Bronchus fibroblast of lung (primary cell): ENCODE results near the gene JAM2. TPM values are rescaled to one million over a fixed set of nuclear protein-coding genes. Genes with fewer than 3 reads are reported as not detected.

Experiments
- total RNA-seq: library from RNA; depleted of rRNA; stranded (reverse); fragments of >200 nt; gene quantifications from 2 replicates; pipeline ENCODE4 v1.2.3, GENCODE V29; 2015

Gene JAM2, protein sequence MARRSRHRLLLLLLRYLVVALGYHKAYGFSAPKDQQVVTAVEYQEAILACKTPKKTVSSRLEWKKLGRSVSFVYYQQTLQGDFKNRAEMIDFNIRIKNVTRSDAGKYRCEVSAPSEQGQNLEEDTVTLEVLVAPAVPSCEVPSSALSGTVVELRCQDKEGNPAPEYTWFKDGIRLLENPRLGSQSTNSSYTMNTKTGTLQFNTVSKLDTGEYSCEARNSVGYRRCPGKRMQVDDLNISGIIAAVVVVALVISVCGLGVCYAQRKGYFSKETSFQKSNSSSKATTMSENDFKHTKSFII
- total RNA-seq = 1.2 and 2.0 TPM in 2 replicates

DNA sequence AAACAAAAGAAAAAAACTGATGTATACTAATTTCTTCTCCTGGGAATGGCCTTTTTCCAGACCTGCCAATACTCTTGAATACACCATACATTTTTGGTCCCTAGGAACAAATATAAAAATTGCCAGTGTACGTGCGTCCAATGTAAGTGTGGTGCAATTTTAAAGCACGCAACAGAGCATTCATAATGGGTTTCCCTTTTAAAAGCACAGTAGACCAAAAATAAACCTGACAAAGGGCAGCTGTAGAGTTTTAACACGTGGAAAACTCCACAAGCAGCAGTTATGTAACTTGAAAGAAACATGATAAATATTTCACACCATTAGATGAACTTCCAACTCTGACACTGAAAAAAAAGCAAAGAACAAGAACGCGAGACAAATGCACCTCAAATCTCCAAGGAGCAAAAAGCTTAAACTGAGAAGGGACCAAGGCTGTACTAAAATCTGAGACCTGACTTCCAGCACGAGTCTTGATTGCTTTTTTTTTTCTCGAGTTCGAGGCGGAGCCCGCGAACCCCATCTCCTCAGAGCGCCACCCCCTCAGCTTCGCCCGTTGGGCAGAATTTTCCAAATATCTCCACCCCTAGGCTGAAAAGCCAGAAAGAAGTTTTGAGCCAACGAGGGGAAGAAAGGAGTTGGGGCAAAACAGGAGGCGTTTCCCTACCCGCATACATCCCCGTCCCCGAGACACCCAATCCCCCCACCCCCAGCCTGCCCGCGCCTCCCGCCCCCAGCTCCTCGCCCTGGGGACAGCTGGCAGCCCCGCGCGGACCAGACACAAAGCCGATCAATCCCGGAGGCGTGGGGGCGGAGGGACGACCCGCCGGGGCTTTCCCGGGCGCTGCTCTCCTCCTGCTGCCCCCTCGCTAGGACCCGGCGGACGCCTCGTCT is at the start of gene JAM2:
Gene JAM2 (plus strand): TSS at position 599 of the 891 bp plus-strand sequence. CDS start 564 bp downstream, outside the sequence.

DNA sequence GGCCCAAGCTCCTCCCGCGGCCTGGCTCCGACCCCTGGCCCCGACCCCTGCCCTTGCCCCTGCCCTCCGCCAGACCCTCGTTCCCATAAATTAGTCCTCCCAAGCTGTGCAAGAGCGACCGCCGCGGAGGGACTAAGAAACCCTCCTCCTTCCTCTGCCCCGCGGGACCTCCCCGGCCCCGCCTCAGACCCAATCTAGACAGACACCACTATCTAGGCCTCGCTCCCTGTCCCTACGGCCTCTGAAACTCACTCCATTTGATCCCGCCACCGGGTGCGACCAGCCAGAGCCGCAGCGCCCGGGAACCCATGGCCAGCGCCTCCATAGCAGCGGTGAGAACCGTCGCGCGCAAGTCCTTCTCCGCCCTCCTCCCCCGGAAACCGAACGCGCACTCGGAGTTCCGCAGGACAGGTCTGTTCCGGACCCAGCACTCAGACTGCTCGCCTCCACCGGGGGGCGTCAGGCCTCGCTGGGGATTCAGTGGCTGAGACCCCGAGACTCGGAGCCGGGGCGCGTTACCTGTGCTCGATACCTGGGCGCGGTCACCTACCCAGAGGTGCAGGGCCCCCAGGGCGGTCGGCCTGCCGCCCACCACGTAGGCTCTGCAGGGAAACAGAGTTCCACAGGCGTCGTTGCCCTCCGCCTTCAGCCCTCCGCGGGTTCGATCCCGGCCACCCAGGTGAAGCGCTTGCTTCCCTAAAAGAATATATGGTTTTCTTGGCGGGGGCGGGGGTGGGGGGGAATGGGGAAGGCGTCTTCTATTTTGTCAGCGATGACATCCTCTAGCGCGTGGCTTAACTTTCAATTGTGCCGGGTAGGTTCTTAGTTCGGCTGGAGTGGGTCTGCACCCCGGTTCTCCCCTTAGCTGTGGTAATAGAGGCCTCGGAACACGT is 31.7 kb upstream of the JAM2 start, which contains the start of gene MRPL39:
Gene MRPL39 (minus strand): TSS at position 331 of the 893 bp plus-strand sequence. CDS start 6 bp downstream, at position 325.

GRCh38 chr21:25734904-25735645 is 96.0 kb downstream of the JAM2 start, which contains the start of the genes ATP5PF and GABPA:
Gene ATP5PF (minus strand): TSS chr21:25734904. CDS start chr21:25729794, 5,110 bp downstream.
Gene GABPA (plus strand): TSS chr21:25734972. CDS start chr21:25741599, 6,627 bp downstream.

Other genes with a start within 250 kb of the JAM2 start
- gene MRPL39, start 31.8 kb upstream of the JAM2 start, total RNA-seq = 36.1 and 37.7 TPM in 2 replicates
- gene ATP5PF, start 95.6 kb downstream of the JAM2 start, total RNA-seq = 120 and 132 TPM in 2 replicates
- gene GABPA, start 95.7 kb downstream of the JAM2 start, total RNA-seq = 12.5 and 14.0 TPM in 2 replicates